HG03064 (cell line): ENCODE results near the gene KLHL29.

ENCODE experiments used
- ATAC-seq: cut with Tn5 transposase; IDR thresholded peaks from one replicate; pipeline ENCODE4 v1.9.1; 2021; ENCODE audit warnings: low read depth; ENCODE audit not compliant: unreplicated experiment

Gene KLHL29

GRCh38 chr2:23366720-23367119, 18.3 kb upstream of the KLHL29 start:
- ATAC-seq = no peak

- ATAC-seq = no peak
Measured at GRCh38 chr2:23367760-23368159, 17.2 kb upstream of the KLHL29 start.

DNA sequence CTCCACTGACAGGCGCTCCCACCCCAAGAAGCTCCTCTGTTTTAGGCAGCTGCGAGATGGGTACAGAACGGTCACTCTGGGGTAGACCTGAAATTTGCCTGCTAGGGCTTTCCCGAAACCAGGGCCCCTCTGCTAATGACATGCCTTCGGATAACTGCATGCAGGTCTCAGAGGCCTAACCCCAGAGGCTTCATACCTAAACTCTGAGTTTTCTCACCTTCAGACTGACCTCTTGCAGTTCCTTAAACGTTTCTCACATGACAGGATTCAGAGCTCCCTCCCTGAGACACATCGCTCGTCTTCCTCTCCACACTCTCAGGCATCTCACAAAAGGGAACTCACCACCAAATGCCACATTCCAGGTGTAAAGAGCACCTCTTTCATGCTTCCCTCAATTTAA, 11.3 kb upstream of the KLHL29 start:
- ATAC-seq = no peak

DNA sequence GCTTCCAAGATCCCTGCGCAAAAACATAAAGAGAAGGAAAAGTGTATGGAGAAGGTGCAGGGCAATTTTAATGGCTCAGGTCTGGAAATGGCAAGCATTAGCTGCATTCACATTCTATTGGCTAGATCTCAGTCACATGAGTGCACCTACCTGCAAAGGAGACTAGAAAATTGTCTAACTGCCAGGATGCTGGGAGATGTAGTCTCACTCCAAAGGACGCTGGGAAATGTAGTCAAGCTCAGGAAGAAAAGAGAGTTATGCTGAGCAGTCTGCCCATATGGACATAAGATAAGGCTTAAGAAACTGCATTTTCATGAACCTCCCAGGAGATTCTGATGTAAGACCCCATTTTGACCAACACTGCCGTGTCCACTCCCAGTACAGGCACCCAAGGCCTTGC, 9.5 kb upstream of the KLHL29 start:
- ATAC-seq = no peak

GRCh38 chr2:23376075-23376474, 8.9 kb upstream of the KLHL29 start:
- no peak for ATAC-seq

DNA sequence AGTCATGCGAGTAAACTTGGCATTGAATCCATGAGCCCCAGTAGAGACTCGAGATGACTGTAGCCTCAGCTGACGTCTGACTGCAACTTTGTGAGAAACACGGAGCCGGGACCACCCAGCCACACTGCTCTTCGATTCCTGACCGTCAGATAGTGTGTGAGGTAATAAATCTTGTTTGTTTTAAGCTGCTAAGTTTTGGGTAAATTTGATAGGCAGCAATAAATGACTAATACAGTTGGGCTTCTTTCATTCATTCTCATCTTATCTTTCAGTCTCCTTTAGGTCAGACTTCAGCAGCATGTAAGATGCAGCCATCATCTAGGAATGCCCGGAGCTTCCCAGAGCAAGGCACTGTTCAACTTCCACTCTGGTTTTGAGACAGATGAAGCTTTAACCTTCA, 8.0 kb upstream of the KLHL29 start:
- ATAC-seq = no peak

DNA sequence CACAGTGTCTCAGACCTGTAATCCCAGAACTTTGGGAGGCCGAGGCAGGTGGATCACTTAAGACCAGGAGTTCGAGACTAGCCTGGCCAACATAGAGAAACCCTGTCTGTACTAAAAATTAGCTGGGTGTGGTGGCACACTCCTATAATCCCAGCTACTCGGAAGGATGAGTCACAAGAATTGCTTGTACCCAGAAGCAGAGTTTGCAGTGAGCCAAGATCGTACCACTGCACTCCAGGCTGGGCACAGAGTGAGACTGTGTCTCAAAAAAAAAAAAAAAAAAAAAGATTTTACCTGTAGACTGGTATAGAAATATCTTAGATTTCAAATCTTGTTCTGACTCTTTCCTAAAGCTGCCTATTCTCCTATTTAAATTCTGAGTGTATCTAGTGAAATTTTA, 7.2 kb upstream of the KLHL29 start:
- no peak for ATAC-seq

DNA sequence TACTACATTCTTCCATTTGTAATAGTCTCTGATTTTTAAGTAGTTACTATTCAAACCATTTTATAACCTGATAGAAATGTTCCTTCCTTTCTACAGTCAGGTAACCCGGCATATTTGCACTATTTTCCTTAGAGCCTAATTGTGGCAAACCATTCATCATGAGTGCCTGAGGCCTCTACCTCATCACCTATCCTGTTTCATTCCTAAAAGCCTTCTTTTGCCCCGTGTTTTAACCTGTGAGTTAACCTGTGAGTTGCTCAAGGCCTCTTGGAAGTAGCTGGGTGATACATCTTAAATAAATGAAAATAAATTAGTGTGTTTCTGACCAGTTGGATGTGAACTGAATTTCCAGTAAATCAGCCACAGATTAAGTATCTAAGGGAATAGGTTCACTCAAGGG, 6.5 kb upstream of the KLHL29 start:
- ATAC-seq = no peak

- ATAC-seq = peak; percentile 60
Measured at GRCh38 chr2:23379220-23379695, 5.7 kb upstream of the KLHL29 start.

DNA sequence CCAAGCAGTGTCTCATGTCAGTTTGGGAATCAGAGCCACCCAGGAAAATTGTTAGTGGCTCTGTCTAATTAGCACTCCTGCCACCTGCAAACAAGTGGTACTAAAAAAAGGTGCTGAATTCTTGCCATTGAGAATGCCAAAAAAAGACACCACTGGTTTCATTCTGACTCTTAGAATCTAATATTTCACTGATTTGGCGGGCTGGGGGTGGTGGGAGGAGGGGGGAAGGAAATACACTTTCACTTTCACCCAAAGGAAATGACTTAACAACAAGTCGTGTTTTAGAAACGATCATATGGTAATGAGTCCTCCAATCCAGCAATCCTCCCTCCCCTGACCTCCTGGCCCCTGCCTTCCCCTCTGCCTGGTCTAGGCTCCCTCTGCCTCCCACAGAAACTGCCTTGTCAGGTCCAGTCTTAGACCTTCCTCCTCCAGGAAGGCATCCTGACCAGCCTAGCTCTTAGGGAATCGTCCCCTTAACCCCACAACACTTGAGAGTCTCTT, 4.4 kb upstream of the KLHL29 start:
- ATAC-seq = peak; percentile 37

- no peak for ATAC-seq
Measured at GRCh38 chr2:23381084-23381483, 3.9 kb upstream of the KLHL29 start.

DNA sequence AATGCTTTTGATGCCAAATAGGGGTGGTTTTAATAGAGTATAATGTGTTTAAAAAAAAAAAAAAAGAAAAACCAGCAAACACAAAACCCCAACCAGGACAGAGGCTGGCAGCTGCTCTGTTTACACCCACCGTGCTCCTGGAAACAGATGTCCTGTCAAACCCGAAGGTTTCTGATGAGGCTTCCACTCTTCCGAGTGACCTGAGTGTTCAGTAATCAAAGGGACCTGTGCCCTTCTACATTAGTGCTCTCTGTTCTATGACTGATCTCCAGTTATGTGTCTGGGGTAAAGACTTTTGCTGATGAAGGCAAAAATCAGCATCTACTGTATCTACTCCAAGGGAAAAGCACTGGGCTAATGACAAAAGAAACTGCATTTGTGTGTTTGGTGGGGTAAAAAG, 3.5 kb upstream of the KLHL29 start:
- ATAC-seq = no peak

DNA sequence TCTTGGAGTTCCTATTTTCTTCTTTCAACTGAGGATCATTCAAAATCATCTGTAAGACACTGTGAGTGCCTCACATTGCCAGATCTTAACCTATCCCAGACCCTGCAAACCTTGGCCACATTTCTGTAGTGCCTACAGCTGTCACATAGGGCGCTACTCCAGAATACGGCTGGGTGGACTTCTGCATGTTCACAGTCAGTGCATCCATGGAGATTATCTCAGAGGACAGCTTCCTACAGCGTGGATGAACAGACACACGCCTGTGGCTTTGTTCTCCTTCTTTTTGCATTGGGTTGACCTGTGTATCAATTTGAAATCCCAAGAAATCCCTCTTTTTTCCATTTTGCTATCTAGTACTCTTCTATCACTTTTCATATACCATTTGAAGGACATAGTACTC, 1.9 kb upstream of the KLHL29 start:
- no peak for ATAC-seq

DNA sequence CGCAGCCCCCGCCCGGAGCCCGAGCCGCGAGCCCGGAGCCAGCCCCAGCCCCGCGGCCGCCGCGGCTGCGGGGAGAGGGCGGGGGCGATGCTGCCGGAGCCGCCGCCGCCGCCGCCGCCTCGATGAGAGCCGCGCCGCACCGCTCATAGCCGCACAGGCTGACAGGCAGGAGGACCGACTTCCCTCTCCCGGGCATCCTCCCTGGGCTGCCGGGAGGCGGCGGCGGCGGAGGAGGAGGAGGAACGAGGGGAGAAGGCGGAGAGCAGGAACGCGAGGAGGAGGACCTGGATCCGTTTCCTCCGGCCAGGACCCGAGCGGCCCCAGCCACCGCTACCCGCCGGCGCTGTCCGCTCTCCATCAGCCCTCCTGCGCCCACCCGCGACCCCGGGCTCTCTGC, 370 bp downstream of the KLHL29 start:
- peak; percentile 37 for ATAC-seq

- peak; percentile 27 for ATAC-seq
Measured at GRCh38 chr2:23385748-23386338, 864 bp downstream of the KLHL29 start.

- no peak for ATAC-seq
Measured at GRCh38 chr2:23386339-23387220, 1.6 kb downstream of the KLHL29 start.

- ATAC-seq = no peak
Measured at GRCh38 chr2:23387221-23387550, 2.2 kb downstream of the KLHL29 start.

GRCh38 chr2:23387845-23388244, 2.9 kb downstream of the KLHL29 start:
- no peak for ATAC-seq

GRCh38 chr2:23388294-23388693, 3.3 kb downstream of the KLHL29 start:
- no peak for ATAC-seq

GRCh38 chr2:23388756-23389514, 4.0 kb downstream of the KLHL29 start:
- ATAC-seq = no peak

GRCh38 chr2:23390152-23390551, 5.2 kb downstream of the KLHL29 start:
- ATAC-seq = no peak
